ENCODE results near the gene DCP1A. TPM values are rescaled to one million over a fixed set of nuclear protein-coding genes. Genes with fewer than 3 reads are reported as not detected.
A peak's percentile ranks its signal among the peaks of the same experiment; 100 is the strongest.
"Not testable (repeated sequence)": the region's sequence is repeated elsewhere in the genome, so short reads cannot be mapped to it uniquely, and the experiment has no call there.

DCP1A gene
- total RNA-seq, 1 experiment from 2014 or later = 22.7 TPM

DNA sequence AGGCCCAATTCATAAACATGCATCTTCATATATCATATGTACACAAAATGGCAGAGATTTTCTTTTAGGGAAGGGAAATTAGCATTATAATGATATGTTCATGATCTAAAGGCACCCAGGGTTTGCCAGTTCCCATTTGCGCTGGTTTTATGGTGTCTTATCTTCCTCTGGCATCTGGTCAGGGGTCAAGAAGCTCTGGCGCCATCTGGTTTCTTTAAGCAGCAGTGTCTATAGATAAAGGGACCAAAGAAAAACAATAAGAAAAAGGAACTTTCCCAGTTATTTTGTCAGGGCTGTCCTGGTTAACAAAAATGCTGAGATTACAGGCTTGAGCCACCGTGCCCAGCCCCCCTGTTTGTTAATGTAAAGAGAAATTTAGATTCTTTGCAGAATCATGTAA, 3.3 kb upstream of the DCP1A start:
- Histone ChIP-seq H2AFZ (no peak overlapping the region), H3K27me3 (ENCODE audit: insufficient read depth, low read depth) (no peaks in the 10 kb centered on the region), H3K4me2 (0 out of 2 replicates have a peak overlapping the region, but pooled peaks have one; percentile 19), H3K9me3 (ENCODE audit: insufficient read depth, low read depth) (no peaks in the 10 kb centered on the region), H3K4me3 (no peak overlapping the region), H3F3A (ENCODE audit: insufficient read depth, low read depth) (peaks cover 9% of the 10 kb centered on the region; the same call in 1 of the 2 replicates), H3K36me3 (ENCODE audit: low read depth) (no peaks in the 10 kb centered on the region), H3K4me1 (replicated peaks; ENCODE audit: insufficient read depth) (peaks cover 14% of the 10 kb centered on the region), H3K79me2 (ENCODE audit: low read depth) (peaks cover 16% of the 10 kb centered on the region), H3K9me2 (ENCODE audit: insufficient read depth) (no peaks in the 10 kb centered on the region), H4K20me1 (ENCODE audit: insufficient read depth) (no peaks in the 10 kb centered on the region), H3K27ac (no peak overlapping the region)
- DNase-seq = peak; percentile 15 to 43
- CTCF ChIA-PET = no interaction called here
- POLR2A ChIA-PET (ENCODE audit: unreplicated experiment) = interaction anchor here (0.7 kb wide), 1 partner anchor 24 kb away, joined by 4 read pairs; no protein-coding TSS in a partner anchor
- intact Hi-C loops (cut with micrococcal nuclease; ENCODE audit: unreplicated experiment) = no loop called here
- no peak for TF ChIP-seq EZH2 (IDR thresholded peaks at IDR 0.05; ENCODE audit: low read depth)
- TF ChIP-seq, protein P1, sequence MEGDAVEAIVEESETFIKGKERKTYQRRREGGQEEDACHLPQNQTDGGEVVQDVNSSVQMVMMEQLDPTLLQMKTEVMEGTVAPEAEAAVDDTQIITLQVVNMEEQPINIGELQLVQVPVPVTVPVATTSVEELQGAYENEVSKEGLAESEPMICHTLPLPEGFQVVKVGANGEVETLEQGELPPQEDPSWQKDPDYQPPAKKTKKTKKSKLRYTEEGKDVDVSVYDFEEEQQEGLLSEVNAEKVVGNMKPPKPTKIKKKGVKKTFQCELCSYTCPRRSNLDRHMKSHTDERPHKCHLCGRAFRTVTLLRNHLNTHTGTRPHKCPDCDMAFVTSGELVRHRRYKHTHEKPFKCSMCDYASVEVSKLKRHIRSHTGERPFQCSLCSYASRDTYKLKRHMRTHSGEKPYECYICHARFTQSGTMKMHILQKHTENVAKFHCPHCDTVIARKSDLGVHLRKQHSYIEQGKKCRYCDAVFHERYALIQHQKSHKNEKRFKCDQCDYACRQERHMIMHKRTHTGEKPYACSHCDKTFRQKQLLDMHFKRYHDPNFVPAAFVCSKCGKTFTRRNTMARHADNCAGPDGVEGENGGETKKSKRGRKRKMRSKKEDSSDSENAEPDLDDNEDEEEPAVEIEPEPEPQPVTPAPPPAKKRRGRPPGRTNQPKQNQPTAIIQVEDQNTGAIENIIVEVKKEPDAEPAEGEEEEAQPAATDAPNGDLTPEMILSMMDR (conservative IDR thresholded peaks at IDR 0.05) = peak; percentile 46; the same call in 1 of the 2 replicates
- no TSS peak for BruUV-seq (replicated peaks)

DNA sequence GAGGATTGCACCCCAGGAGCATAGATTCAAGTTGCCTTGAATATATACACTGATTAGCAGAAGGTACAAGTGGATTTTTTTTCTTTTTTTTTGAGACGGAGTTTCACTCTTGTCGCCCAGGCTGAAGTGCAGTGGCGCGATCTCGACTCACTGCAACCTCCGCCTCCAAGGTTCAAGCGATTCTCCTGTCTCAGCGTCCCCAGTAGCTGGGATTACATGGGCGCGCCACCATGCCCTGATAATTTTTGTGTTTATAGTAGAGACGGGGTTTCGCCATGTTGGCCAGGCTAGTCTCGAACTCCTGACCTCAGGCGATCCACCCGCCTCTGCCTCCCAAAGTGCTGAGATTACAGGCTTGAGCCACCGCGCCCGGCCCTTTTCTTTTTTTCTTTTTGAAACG, 775 bp upstream of the DCP1A start:
- H3F3A ChIP-seq (ENCODE audit: insufficient read depth, low read depth); H3K9me2 ChIP-seq (ENCODE audit: insufficient read depth); H3K36me3 ChIP-seq (ENCODE audit: low read depth); H4K20me1 ChIP-seq (ENCODE audit: insufficient read depth); H3K27me3 ChIP-seq (ENCODE audit: insufficient read depth, low read depth); H3K9me3 ChIP-seq (ENCODE audit: insufficient read depth, low read depth): not testable (repeated sequence)
- peak overlapping the region; percentile 83 for H3K4me3 ChIP-seq
- peak overlapping the region; percentile 91 for H2AFZ ChIP-seq
- CTCF ChIA-PET = interaction anchor here (0.9 kb wide), 1 partner anchor 128 kb away, joined by 3 read pairs; no protein-coding TSS in a partner anchor
- BruUV-seq (replicated peaks) = TSS peak; percentile 93
- H3K4me1 ChIP-seq (replicated peaks; ENCODE audit: insufficient read depth) = peaks cover 18% of the 10 kb centered on the region
- peak overlapping the region; percentile 79 for H3K4me2 ChIP-seq
- peaks cover 36% of the 10 kb centered on the region for H3K79me2 ChIP-seq (ENCODE audit: low read depth)
- POLR2A ChIA-PET (ENCODE audit: unreplicated experiment) = interaction anchor here (0.6 kb wide), 2 partner anchors 151 to 451 kb away, joined by 5 to 6 read pairs; no protein-coding TSS in a partner anchor
- peak overlapping the region; percentile 74 for H3K27ac ChIP-seq
- intact Hi-C loops (cut with micrococcal nuclease; ENCODE audit: unreplicated experiment) = loop anchor here (5.0 kb wide), 3 partner anchors 111 to 544 kb away; partner anchors contain the start of gene SELENOK
- peak in 1 of 2 experiments; percentile 6 for DNase-seq

DNA sequence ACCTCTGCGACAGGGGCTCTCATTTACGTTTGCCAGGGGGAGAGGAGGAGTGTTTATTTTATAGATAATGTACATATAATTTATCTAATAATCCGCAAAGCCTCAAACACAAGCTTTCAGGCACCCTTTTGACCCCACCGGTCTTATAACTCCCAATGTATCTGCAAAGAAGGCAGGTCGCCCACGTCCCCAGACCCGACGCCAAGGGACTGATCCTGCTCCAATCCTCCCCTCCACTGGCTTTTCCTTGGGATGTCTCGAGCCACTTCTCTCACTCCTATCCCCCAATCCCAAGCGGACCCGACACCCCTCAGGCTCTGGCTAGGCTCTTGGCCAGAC, 452 bp downstream of the DCP1A start:
- intact Hi-C loops (cut with micrococcal nuclease; ENCODE audit: unreplicated experiment) = loop anchor here (5.0 kb wide), 3 partner anchors 110 to 545 kb away; partner anchors contain the start of gene SELENOK
- peaks cover 18% of the 10 kb centered on the region for H3K4me1 ChIP-seq (replicated peaks; ENCODE audit: insufficient read depth)
- H3K9me3 ChIP-seq (ENCODE audit: insufficient read depth, low read depth) = no peaks in the 10 kb centered on the region
- no peaks in the 10 kb centered on the region for H3K9me2 ChIP-seq (ENCODE audit: insufficient read depth)
- H3K27ac ChIP-seq = peak overlapping the region; percentile 56; the same call in 1 of the 2 replicates
- H3K36me3 ChIP-seq (ENCODE audit: low read depth) = no peaks in the 10 kb centered on the region
- no TSS peak for BruUV-seq (replicated peaks)
- ChIA-PET POLR2A (ENCODE audit: unreplicated experiment) (no interaction called here), CTCF (interaction anchor here (0.5 kb wide), 1 partner anchor 485 kb away, joined by 4 read pairs; no protein-coding TSS in a partner anchor)
- peaks cover 7% of the 10 kb centered on the region; the same call in 1 of the 2 replicates for H4K20me1 ChIP-seq (ENCODE audit: insufficient read depth)
- peak overlapping the region; percentile 92 for H3K4me2 ChIP-seq
- peaks cover 9% of the 10 kb centered on the region; the same call in 1 of the 2 replicates for H3F3A ChIP-seq (ENCODE audit: insufficient read depth, low read depth)
- peak overlapping the region; percentile 83 for H3K4me3 ChIP-seq
- DNase-seq = no peak
- TF ChIP-seq, protein P1 (conservative IDR thresholded peaks at IDR 0.05) = no peak
- TF ChIP-seq EZH2 (IDR thresholded peaks at IDR 0.05; ENCODE audit: low read depth) = no peak
- H3K79me2 ChIP-seq (ENCODE audit: low read depth) = peaks cover 42% of the 10 kb centered on the region
- H3K27me3 ChIP-seq (ENCODE audit: insufficient read depth, low read depth) = no peaks in the 10 kb centered on the region
- peak overlapping the region; percentile 86 for H2AFZ ChIP-seq

Measured in PC-9 (cell line).